NCI-H1930 (cell line): ENCODE measurements around the gene SLC43A1.
"Not testable (repeated sequence)": the region's sequence is repeated elsewhere in the genome, so short reads cannot be mapped to it uniquely, and the experiment has no call there.

Experiments used
- DNase-seq, 2 experiments: peaks; one replicate each; lab custom pipeline; 2025; lab: John Stamatoyannopoulos, UW

SLC43A1 gene

GRCh38 chr11:57515332-57516060, at the start of gene SLC43A1:
SLC43A1 (minus strand) TSS chr11:57515702; CDS start chr11:57514111, 1,591 bp downstream.
- DNase-seq, result peak in 1 of 2 experiments; percentile 19

- DNase-seq, result no peak
Observed at GRCh38 chr11:57562596-57562995, 47.1 kb upstream of the SLC43A1 start.

DNA sequence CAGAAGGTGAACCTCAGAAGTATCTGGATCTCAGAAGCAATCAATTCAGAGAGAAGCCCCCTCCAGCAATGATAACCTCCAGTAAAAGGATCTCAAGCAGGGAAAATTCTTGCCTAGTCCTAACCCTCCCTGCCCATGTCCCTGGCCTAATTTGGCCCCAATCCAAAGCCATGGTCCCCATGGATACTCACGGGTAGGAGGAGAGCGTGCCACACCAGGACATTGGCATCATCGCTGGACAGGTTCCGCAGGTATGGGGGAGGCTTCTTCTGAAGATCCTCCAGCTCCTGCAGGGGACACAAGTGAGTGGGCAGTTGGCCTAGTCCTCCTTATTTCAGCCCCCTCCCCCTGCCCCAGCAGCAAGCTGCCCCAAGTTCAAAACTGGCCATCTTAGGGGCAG, 44.6 kb upstream of the SLC43A1 start:
- no peak for DNase-seq

DNA sequence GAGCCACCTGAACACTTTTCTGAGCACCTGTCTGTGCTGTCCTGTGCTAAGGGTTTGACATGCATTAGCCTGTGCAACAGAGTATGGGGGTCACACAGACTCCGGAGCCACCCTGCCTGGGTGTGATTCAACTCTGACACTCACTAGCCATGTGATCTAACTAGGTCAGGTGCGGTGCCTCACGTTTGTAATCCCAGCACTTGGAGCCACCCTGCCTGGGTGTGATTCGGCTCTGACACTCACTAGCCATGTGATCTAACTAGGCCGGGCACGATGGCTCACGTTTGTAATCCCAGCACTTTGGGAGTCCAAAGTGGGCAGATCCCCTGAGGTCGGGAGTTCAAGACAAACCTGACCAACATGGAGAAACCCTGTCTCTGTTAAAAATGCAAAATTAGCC, 40.5 kb upstream of the SLC43A1 start:
- DNase-seq, result no peak

- no peak for DNase-seq
Observed at GRCh38 chr11:57555393-57555792, 39.9 kb upstream of the SLC43A1 start.

- no peak for DNase-seq
Observed at GRCh38 chr11:57552479-57552878, 37.0 kb upstream of the SLC43A1 start.

DNA sequence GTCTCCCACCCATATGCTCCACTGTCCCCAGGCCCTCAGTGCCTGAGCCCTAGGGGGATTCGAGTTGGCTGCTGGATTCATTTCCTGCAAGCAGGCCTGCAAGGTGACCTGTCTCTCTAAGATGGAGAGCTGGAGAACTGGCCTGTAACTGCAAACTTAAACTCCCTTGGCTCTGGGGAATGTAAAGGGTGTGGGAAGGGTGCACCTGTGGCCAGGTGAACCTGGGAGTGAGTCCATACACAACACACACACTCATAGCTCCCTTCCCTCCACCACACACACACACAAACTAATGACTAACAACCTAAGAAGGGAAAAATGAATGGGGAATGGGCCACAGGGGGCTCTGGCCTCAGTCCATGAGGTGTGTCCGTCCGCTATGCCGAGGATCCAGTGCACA, 36.4 kb upstream of the SLC43A1 start:
- no peak for DNase-seq

DNA sequence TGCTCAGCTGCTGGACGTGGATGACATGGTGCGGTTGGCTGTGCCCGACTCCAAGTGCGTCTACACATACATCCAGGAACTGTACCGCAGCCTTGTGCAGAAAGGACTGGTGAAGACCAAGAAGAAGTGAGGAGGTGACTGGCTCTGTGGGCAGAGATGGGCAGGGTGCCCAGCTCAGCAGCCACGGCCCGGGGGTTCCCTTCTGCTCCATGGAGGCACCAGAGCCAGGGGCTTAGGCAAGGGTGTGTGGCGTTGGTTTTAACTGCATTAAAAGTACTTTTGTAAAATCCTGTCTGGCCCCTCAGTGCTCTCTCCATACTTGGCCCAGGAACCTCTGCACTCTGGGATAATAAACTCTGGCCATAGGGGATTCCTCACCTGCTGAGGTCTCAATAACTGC, 34.5 kb upstream of the SLC43A1 start:
- DNase-seq, result no peak

DNA sequence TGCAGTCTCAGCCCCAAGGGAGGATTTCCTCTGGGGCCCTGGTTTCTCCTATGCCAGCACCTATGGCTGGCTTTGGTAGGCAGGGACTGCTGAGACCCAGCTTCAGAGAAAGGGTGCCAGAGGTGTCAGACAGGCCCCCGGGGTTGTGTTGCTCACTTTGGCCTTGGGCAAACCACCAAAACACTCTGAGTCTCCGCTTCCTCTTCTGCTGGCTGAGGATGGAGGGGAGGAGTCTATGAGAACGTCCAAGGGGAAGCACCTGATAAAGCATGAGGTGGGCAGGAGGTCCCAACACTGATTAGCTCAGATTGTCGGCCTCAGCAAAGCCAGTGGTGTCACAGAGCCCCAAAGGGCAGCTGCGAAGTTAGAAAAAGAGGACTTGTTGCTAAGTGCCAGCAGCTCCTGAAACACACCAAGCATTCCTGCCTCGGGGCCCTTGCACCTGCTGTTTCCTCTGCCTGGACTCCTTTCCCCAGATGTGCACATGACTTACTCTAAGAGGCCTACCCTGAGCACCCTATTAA, 32.4 kb upstream of the SLC43A1 start:
- no peak for DNase-seq

- no peak for DNase-seq
Observed at GRCh38 chr11:57546869-57547475, 31.5 kb upstream of the SLC43A1 start.

GRCh38 chr11:57546451-57546850, 30.9 kb upstream of the SLC43A1 start:
- DNase-seq, result no peak

DNA sequence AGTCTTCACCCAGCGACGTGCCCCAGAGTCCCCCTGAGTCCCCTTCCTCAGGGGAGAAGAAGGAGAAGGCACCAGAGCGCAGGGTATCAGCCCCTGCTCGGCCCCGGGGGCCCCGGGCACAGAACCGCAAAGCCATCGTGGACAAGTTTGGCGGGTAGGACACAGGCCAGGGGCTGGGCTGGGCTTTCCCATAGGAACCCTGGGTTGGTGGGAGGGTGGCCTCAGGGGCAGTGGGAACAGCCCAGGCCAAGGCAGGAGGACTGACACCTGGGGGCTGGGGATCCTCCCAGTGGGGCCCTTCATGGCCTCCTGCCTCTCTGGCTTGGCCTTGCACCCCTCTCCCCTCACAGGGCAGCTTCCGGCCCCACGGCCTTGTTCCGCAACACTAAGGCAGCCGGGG, 30.4 kb upstream of the SLC43A1 start:
- no peak for DNase-seq

GRCh38 chr11:57544566-57544965, 29.1 kb upstream of the SLC43A1 start:
- no peak for DNase-seq

DNA sequence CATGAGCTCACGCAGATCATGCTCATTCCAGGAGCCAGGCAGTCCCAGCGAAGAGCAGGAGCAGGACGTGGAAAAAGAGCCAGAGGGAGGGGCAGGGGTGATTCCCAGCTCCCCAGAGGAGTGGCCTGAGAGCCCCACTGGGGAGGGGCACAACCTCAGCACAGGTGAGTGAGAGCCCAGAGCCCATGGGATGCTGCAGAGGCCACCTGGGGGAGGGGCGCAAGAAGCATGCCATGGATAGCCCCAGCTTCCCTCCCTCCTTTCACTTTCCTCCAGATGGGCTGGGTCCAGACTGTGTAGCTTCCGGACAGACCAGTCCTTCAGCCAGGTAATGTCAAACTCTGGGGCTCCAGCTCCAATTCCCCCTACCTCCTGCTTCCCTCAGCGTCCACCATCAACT, 28.1 kb upstream of the SLC43A1 start:
- DNase-seq, result no peak

DNA sequence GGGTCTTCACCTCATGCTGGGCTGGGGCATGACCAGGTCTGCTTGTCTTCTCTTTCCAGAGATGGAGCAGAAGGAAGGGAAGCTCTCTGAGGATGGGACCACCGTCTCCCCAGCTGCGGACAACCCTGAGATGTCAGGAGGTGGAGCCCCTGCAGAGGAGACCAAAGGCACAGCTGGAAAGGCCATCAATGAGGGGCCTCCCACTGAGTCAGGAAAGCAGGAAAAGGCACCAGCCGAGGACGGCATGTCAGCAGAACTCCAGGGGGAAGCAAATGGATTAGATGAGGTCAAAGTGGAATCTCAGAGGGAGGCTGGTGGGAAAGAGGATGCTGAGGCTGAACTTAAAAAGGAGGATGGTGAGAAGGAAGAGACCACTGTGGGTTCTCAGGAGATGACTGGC, 27.1 kb upstream of the SLC43A1 start:
- DNase-seq, result no peak

- no peak for DNase-seq
Observed at GRCh38 chr11:57541169-57541568, 25.7 kb upstream of the SLC43A1 start.

- no peak for DNase-seq
Observed at GRCh38 chr11:57539342-57539741, 23.8 kb upstream of the SLC43A1 start.

DNA sequence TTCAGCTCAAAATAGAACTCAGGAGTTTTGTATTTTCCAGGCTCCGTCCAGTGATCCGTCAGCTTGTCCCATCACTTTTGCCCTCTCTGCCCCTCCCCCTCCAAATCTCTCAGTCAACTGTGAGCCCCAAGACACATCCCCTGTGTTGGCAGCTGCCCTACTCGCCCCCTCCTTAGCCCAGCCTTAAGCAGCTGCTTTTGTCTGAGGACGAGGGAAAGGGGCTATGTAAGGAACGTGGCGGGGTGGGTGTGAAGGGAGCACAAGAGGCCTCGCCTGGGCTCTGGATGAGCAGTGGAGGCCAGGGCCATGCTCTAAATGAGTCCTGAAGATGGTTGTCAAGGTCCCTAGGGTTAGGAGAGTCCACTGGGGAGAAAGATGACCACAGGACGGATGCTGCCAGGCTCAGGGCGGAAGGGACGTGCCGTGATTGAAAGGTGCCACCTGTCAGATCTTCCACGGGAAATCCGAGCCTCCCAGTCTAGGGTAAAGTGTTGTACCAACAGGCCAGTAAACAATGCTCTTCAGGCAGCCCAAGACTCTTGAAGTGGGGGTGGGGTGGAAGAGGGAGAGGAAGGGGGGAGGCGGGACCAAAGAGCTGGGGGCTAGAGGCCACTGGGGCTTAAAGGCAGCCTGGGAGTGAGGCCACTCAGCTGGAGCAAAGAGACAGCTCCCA, 21.6 kb upstream of the SLC43A1 start, which contains the start of gene SMTNL1:
SMTNL1 (plus strand) TSS at position 649 of the 673 bp plus-strand sequence. CDS start 5,048 bp downstream, outside the sequence.
- no peak for DNase-seq

DNA sequence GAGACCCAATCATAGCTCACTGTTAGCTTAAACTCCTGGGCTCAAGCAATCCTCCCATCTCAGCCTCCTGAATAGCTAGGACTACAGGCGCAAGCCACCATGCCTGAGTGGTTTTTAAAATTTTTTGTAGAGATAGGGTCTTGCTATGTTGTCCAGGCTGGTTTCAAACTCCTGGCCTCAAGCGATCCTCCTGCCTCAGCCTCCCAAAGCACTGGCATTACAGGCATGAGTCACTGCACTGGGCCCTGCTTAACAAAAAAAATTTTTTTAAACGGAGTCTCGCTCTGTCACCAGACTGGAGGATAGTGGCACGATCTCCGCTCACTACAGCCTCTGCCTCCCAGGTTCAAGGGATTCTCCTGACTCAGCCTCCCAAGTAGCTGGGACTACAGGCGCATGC, 18.9 kb upstream of the SLC43A1 start:
- not testable (repeated sequence) for DNase-seq

DNA sequence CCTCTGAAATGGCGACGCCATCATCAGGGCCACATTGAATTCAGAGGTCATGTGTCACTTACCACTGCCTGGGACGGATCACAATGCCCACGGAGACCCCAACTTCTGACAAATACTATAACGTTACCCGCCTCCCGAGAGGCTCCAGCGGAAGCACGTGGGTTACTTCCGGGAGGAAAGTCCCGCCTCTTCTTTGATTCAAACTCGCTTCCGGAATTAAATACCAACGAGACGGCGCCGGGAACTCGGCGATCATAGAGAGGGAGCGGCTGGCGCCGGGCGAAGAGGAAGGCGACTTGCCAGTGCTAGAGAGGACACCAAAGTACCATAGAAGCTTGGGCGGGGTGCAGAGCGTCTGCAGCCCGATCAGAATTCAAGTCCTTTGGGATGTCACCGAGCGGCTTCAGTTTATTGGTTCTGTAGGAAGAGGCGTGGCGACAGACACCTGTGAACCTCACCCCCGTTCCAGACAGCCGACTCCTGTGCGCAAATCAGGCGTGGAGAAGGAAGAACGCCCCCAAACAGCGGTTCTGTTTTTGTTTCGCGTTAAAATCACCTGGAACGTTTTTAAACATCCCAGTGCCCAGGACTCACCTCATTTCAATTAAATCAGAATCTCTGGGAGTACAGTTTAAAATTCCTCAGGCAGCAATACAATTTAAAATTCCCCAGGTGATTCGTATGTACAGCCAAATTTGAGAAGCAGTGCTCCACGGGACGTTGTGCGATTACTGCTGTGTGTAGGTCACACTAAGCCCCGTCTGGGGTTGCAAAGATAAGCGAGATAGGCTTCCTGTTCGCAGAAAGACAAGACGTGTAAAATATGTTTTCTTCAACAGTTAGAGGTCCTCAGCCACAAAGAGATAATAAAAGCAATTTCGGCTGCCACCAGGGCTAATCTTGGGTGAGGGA, 15.3 kb upstream of the SLC43A1 start, which contains the start of gene TIMM10:
TIMM10 (minus strand) TSS at position 159 of the 912 bp plus-strand sequence. CDS start 565 bp downstream, outside the sequence.
- peak; percentile 99 for DNase-seq

DNA sequence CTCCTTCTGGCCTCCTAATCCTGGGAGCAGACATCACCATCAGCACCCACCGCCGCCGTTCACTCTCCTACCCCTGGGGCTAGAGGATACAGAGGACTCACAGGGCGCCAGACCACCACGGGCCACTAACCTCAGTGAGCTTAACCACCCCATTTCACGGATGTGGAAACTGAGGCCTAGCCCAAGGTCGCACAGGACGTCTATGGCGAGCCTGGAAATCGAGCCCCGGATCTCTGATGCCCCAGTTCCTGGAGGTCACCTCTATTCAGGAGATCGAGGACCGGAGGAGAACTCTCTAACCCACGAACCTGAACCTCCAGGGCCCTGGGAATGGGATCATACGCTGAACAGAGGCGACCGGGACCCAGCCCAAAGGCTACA, 14.7 kb upstream of the SLC43A1 start:
- no peak for DNase-seq

DNA sequence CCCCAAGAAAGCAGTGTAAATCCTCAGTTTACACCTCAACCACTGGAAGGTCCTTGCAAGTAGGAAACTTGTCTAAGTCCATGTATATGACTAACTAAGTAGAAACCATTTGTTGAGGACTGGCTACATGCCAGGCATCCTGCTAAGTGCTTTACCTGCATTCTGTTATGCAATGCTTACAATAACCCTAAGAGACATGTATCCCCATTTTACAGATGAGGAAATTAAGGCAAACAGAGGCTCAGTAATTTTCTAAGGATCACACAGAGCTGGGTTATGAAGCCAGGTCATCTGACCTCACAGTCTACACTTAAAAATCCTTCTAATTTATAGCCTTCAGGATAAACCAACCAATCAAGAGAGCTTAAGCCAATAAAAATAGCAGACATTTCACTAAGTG, 13.5 kb upstream of the SLC43A1 start:
- DNase-seq, result no peak
